Stimulated activated CD4-positive, alpha-beta T cell treated with anti-CD3 and anti-CD28 coated beads, Interleukin-4, amount 100 ng/mL, for 1 hour (primary cell): ENCODE measurements around the gene GPR25.
"Not testable (repeated sequence)": the region's sequence is repeated elsewhere in the genome, so short reads cannot be mapped to it uniquely, and the experiment has no call there.

Source experiments
- DNase-seq: peaks from one replicate; pipeline ENCODE4 v3.0.0-alpha.2; 2020

Gene GPR25

GRCh38 chr1:200895801-200896530, 23.2 kb downstream of the GPR25 start:
- no peak for DNase-seq

- DNase-seq = no peak
Observed at GRCh38 chr1:200896531-200897196, 23.9 kb downstream of the GPR25 start.

GRCh38 chr1:200897259-200897658, 24.5 kb downstream of the GPR25 start:
- DNase-seq = no peak

- no peak for DNase-seq
Observed at GRCh38 chr1:200899015-200899386, 26.2 kb downstream of the GPR25 start.

- no peak for DNase-seq
Observed at GRCh38 chr1:200899451-200899915, 26.7 kb downstream of the GPR25 start.

- no peak for DNase-seq
Observed at GRCh38 chr1:200899954-200900867, 27.4 kb downstream of the GPR25 start.

- no peak for DNase-seq
Observed at GRCh38 chr1:200900877-200901276, 28.1 kb downstream of the GPR25 start.

- no peak for DNase-seq
Observed at GRCh38 chr1:200901350-200901749, 28.6 kb downstream of the GPR25 start.

GRCh38 chr1:200901796-200902444, 29.1 kb downstream of the GPR25 start:
- no peak for DNase-seq

GRCh38 chr1:200903793-200904192, 31.0 kb downstream of the GPR25 start:
- DNase-seq = no peak

- DNase-seq = no peak
Observed at GRCh38 chr1:200904772-200905171, 32.0 kb downstream of the GPR25 start.

GRCh38 chr1:200905411-200906052, 32.8 kb downstream of the GPR25 start:
- no peak for DNase-seq

- no peak for DNase-seq
Observed at GRCh38 chr1:200906491-200906890, 33.7 kb downstream of the GPR25 start.

- DNase-seq = no peak
Observed at GRCh38 chr1:200907611-200908097, 34.9 kb downstream of the GPR25 start.

GRCh38 chr1:200908191-200908868, 35.5 kb downstream of the GPR25 start:
- DNase-seq = no peak

GRCh38 chr1:200909071-200909470, 36.3 kb downstream of the GPR25 start:
- DNase-seq = no peak

- no peak for DNase-seq
Observed at GRCh38 chr1:200909757-200910239, 37.0 kb downstream of the GPR25 start.

GRCh38 chr1:200911361-200911760, 38.6 kb downstream of the GPR25 start:
- no peak for DNase-seq

GRCh38 chr1:200911936-200912335, 39.2 kb downstream of the GPR25 start:
- DNase-seq = not testable (repeated sequence)

GRCh38 chr1:200912737-200913407, 40.1 kb downstream of the GPR25 start:
- DNase-seq = no peak

GRCh38 chr1:200916152-200916551, 43.4 kb downstream of the GPR25 start:
- no peak for DNase-seq
